Kidney capillary endothelial cell (primary cell): ENCODE data around the gene AIF1.

Source experiments
- DNase-seq: peaks from one replicate; pipeline ENCODE4 v3.0.0-alpha.2; 2018; ENCODE audit warnings: low spot score

Gene AIF1

DNA sequence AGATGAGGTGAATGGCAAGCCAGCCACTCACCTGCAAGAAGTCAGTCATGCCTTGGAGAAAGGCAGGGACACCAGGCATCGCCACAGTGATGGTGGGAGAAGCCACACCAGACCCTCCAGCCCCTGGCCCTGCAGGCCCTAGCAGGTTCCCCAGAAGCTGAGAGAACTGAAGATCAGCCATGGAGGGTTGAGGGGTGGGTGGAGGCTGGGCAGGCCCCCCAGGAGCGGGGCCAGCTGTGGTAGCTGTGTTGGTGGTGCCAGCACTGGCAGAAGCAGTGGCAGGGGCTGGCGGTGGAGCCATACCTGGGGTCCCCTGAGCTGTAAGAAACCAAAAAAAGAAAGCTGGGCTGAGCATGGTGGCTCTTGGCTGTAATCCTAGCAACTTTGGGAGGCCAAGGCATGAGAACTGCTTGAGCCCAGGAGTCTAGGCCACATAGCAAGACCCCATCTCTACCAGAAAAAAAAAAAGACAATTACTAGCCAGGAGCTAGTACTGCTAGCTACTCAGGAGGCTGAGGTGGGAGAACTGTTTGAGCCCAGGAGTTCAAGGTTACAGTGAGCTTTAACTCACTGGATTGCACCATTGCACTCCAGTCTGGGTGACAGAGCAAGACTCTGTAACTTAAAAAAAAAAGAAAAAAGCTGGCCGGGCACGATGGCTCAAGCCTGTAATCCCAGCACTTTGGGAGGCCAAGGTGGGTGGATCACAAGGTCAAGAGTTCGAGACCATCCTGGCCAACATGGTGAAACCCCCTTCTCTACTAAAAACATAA is 27.9 kb downstream of the AIF1 start:
- no peak for DNase-seq

DNA sequence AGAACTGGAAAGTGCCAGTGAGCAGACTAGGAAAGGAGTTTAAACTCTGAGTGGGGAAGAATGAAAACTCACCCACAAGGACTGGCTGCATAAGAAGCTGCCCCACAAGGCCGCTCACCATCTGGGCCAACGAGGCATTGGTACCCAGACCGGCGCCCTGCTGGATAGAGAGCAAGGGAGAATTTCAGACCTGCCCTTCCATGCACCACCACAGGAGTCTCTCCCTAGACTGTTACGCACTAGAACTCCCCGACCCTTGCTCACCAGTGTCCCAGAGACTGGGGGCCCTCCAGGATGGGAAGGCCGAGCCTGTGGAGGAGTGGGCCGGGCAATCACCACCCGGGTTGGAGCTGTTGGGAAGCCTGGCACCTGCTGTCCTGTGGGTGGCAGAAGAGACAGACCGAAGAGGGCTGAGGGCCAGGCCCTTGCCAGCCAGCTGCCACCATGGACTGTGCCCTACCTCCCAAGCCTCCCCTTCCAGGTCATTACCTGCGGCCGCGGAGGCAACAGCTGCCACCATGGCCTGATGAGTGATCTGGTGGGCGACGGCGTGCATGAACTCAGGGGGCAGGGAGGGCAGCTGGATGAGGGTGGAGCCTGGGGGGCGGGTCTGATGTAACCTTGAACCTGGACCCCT is 28.9 kb downstream of the AIF1 start:
- DNase-seq, result no peak

DNA sequence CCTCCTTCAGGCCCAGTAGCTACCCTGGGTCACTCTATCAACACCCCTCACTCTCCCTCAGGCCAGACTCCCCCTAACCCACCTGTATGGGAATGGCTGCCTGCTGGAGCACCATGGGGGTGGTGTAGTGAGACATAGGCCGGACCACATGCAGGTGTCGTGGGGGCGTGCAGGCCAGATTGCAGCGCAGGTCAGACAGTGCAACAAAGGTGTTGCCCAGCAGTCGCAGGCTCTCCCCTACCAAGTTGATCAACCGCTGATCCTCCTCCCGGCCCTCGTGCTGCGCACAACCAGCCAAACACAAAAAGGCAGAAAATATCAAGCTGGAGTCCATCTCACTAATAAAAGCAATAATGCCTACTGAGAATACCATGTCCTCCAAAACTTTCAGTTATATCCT is 30.3 kb downstream of the AIF1 start:
- no peak for DNase-seq

DNA sequence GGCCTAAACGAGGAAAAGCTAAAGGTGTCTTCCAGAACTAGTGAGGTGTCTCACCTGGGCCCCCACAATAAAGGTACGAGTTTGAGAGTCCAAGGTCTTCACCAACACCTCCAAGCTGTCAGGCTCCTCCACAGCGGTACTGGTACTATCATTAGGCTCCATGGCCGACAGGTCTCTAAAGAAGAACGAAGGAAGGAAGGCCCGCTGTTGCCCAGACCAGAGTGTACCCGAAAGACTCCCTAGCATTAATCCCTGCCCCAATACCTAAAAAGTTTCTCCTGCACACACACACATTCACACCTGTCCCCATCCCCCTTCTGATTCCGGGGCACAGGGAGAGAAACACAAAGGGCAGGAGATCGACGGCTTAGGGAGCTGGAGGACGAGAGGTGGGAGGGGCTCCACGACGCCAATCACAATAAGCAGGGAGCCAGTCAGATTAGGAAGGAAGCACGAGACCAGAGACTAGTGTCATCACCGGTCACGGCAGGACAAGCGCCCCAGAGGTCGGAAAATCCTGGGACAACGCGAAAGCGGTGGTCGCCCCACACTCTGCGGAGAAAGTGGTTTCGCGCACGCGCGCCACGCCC is 36.7 kb downstream of the AIF1 start:
- DNase-seq, result peak; percentile 85

DNA sequence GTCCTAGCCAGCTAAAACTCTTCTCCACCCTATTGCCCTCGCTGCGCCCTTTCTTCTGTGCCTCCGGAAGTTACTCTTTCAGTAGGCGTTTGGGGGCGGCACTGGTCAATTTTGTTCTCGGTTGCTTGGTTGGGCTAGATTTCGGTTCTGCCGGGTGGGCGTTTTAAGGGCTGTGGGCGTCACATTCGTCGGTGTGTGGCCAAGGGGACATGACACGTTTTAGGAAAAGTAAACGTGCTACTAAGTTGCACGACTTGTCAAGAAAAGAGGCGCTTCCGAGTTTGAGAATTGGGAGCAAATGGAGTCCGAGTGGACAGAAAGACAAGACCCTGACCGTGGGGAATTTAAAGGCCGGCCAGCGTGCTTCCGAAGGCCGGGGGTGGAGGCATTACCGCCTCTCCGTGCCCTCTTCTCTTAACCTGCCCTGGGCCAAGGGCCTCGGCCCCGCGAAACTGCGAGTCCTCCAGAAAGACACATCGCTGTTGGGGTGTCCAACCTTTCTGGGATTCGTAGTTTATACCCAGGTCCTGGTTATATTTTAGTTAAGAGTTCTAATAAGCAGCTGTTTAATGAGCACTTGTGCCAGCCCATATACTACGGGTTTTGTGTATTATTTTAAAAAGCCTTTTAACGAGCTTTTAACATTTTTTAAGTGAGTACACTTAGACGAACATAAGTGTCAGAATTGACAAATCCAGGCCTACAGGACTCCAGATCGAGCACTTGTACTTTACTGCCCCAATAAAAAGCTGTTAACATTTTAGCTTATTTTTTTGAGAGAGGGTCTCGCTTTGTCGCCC is 38.1 kb downstream of the AIF1 start:
- no peak for DNase-seq

DNA sequence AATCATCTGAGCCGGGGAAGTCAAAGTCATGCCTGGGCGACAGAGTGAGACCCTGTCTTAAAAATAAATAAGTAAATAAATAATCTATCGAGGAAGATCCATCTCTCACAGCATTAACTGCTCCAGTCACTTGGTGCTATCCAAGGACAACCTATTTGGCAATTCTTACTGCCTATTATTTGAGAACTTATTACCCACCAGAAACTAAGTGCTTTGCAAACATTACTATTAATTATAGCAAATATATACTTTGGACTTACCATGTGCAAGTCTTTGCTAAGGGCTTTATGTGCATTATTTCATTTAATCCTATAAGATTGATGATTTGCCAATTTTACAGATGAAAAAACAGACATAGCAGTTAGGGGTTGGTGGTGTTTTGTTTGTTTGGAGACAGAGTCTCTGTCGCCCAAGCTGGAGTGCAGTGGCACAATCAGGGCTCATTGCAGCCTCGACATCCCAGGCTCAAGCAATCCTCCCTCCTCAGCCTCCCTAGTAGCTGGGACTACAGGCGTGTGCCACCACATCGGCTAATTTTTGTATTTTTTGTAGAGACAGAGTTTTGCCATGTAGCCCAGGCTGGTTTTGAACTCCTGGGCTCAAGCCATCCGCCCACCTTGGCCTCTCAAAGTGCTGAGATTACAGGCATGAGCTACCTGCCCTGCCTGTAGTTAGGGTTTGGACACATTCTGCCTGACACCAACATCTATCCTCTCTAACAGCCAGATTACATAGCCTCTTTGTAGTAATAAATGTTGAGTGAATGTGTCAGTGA is 39.7 kb downstream of the AIF1 start:
- DNase-seq, result no peak

DNA sequence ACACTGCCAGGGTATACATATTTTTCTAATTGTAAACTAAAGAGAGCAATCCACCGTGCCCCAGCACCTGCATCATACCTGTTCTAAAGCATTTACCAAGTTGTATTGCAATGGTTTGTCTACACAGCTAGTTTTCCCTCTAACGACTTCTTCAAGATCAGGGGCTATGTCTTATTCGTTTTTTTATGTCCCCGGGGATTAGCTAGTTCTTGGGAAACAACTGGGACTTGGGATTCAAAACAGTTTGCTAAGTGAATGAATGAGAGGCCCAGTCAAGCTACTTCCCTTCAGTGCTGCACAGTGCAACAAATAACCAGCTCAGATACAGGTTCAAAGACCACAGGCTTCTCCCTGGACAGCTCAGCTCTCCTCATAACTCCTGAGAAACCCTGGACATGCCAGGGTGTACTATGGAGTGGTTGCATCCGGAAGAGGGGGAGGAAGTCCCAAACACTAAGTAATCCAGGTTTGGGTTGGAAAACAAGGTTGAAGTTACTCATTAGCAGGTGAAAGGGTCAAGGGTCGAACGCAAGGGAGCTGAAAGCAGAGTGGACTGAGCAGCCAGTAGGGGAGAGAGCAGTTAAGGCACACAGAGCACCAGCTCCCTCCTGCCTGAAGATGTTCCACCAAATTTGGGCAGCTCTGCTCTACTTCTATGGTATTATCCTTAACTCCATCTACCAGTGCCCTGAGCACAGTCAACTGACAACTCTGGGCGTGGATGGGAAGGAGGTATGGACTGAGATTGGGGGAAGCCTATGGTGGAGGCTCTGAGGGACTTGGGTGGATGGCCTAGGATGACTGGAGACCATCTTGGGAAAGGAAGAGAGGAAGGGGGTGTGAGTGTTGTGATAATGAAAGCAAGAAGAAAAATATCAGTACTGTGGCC is 40.6 kb downstream of the AIF1 start, which contains the start of gene APOM:
TSS of gene APOM (plus strand) at position 546 of the 889 bp plus-strand sequence. CDS start at position 619, 73 bp downstream.
- no peak for DNase-seq

DNA sequence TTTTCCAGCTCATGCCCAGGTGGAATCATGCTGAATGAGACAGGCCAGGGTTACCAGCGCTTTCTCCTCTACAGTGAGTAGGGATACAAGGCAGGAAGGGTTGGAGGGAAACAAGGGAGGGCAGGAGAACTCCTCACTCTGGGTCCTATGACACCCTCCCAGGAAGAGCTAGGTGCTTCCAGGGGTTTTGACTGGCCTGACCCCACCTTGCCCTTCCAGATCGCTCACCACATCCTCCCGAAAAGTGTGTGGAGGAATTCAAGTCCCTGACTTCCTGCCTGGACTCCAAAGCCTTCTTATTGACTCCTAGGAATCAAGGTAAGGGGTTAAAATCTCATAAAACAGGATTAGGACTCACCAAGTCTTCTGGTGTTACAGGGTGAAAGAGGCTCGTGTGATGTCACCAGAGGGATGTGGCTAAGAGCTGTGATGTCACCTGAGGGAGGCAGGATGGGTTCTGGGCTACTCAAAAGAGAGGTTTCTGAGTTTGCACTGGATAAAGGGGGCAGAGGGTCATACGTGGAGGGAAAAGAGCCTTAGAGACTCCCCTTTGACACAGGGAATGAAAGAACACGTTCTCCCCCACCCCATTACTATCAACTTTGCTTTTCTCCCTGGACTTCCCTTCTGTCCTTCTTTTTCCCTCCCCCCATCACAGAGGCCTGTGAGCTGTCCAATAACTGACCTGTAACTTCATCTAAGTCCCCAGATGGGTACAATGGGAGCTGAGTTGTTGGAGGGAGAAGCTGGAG is 42.5 kb downstream of the AIF1 start:
- no peak for DNase-seq

DNA sequence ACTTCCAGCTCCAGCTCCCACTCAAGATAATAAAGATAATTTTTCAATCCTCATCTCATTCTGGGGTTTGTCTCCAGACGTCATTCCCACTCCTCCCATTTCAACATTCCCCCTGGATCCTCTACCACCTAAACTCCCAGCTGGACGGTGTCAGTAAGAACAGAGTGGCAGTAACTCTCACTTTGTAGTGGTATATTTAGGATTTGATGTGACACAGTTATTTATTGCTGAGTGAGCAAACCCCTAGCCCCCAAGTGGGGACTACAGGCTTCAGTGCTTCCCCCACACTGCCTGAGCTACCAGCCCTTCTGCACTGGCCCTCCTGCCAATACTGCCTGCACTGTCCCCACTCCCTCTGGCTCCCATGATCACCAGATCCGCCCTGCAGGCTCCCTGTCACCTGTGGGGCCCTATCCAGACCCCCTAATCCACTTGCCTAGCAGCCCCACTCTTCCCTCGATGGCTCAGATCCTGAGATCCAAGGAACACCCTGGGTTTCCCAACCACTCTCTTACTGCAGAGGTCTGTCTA is 43.2 kb downstream of the AIF1 start:
- no peak for DNase-seq

DNA sequence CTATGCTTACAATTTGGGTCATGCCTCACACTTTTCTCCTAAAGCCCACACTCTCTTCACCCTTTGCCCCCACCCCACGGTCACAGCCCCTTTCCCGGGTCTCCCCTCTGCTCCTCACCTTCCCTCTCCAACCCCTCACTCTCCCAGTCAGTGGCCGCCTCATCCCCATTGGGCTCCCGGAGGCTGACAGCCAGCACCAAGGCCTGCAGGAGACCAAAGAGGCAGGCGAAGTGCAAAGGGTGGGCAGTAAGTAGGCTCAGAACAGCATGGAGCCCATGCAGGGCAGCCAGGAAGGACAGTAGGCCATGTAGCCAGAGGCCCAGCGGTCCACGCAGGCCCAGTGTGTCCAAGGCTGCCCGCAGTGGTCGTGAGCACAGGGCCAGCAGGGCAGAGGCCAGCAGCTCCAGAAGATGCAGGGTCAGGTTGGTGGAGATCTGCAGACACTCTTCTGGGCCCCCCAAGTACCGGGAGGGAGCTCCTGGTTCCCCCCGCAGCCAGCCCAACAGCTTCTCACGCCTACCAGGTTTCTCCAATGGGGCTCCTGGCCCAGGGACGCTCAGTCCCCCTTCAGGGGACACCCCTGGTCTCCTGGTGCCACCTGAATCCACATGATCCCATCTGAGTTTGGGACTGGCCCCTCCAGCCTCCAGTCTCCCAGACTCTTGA is 44.1 kb downstream of the AIF1 start:
- DNase-seq, result no peak

DNA sequence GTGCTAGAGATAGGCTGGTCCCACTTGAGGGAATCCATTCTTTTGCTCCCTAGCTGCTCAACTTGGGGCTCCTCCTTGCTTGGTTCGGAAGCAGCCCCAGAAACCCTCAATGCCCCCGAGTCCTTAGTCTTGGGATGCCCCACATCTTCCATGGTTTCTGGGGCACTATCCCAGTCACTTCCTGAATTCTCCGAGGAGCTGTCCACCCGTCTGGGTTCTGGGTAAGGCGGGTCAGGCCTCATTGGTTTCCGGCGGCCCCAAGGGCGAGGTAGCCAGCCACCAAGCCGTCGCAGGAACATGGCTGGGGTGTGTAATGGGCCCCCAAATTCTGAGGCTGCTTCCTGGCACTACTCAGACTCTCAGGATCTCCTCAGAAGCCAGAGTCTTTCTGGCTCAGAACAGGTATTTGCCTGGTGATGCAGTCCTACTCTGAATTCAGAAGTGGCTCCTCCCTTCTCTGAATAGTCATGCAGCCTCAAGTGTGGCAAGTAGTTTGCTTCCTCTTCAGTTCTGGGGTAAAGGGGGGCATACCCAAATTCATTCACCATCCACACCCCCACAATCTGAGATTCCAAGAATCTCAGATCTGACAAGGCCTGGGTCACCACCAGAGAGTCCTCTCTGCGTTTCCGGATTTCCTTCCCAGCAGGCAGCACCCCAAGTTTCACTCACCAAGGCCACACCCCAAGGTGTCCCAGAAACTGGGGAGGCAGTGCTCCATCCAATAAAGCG is 44.8 kb downstream of the AIF1 start:
- no peak for DNase-seq

DNA sequence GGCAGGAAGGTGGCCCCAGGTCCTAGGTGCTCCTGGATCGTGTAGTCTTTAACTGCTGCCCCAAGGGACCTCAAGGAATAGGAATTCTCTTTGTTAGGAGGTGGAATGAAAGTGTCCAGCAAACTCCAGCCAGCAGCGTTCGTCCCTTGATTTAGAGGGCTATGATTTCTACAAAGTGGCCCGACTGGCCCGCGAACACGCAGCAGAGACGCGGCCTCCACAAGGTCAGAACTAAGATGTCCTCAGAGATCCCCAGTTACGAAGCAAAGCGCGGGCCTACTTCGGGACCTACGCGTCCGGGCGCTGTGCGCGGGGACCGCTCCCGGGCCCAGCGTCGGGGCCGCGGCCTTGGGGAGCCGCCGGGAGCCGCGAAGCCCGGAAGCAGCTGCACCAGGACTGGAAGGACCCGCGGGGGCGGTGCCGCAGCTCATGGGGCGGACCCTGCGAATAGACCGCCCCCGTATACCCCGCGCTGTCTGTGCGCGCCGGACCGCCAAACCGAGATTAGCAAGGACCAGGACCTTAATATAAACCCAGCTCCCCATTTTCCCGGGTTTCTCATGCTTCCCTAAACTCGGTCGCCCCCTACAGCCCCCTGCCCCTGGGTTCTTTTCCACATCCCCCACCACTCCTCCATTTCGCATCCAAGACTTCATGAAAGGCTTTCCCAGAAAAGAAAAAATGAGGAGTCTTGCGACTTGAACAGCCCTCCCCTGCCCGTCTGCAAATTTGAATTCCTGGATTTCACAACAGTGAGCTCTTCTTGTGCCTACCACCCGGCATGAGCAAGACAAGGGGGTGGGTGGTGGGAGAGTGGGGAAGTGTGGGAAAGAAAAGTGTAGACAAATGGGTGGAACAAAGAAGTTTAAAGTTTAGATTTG is 45.6 kb downstream of the AIF1 start, which contains the start of gene C6orf47:
TSS of gene C6orf47 (minus strand) at position 398 of the 881 bp plus-strand sequence. CDS start 831 bp downstream, outside the sequence.
- peak; percentile 69 for DNase-seq

DNA sequence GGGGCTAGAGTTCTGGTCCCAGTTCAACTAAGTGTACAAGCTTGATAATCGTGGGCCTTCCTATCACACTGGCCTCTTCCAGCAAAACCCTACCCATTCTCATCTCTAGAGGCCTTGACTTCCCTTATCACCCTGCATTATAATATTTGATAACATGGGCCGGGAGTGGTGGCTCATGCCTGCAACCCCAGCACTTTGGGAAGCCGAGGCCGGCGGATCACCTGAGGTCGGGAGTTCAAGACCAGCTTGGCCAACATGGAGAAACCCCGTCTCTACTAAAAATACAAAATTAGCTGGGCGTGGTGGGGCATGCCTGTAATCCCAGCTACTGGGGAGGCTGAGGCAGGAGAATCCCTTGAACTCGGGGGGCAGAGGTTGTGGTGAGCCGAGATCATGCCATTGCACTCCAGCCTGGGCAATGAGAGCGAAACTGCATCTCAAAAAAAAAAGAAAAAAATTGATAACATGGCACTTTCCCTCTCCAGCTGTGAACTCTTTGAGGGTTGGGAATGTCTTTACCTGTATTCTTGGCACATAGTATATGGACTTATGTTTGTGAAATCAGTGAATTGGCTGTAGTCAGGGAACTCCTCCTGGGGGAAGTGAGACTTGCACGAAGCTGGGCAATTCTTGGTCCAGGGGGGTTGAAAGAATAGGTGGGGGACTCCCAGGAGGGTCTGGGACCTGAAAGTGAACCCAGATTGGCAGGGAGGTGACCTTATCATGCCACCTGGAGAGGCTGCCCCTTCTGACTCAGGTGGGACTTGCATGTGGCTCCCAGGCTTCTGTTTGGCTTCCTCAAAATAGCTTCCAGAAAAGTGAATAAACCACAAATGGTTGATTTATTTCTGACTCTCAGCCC is 46.5 kb downstream of the AIF1 start:
- DNase-seq, result no peak

DNA sequence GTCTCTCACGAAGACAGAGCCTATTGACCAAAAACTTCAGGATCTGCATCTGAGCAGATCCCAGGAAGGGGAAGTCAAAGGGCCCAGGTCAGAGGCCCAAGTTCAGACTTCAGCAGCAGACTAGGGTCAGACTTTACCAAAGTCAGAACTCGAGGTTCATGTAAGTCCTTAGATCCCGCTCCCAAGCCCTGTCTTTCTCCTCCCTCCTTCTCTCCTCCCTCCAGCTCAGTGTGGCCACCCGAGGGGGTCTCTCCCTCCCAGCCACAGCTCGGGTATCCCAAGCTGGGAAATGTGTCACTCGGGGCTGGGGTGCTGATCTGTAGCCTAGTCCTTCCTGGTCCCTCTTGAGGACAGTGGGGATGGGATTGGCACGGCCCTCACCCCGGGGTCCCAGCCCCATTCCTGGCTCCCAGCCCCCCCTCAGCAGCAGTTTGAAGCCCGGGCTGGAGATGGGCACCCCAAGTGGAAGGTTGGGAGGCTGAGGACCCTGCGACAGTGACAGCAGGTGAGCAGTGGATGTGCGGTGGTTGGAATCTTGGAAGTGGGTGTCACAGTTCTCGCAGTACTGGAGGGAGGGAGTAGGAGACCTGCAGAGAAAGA is 47.2 kb downstream of the AIF1 start:
- no peak for DNase-seq

DNA sequence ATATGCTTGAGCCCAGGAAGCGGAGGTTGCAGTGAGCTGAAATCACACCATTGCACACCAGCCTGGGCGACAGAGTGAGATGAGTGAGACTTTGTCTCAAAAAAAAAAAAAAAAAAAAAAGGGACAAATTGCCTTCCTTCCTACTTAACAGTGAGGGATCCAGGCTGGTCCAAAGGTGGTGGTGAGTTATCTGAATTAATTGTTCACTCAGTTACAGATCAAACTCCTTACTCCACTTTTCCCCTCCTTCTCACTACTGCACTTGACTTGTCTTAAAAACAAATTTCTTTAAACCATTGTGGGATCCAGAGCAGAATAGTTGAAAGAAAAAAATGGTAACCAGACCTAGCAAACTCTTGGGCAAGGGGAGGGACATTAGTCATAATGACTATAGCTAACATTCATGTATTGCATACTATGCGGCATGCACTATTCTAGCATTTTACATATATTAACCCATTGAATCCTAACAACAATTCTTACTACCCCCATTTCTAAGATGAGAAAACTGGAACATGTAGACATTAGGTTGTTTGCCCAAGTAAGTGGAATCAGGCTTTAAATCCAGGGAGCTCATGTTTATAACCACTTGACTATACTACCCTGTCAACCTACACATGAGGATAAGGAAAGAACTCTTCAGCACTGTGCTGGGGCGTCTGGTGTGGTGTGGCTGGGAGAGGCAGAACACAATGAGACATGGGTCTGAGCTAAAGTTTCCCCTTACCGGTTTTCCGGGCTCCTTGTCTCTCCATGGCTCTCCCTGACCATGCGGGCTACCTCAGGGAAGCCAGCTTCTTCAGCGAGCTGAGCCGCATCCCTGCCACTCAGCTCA is 48.3 kb downstream of the AIF1 start:
- DNase-seq, result no peak
